Hepatocyte (in vitro differentiated cells): Measurements from ENCODE around the gene MAPKBP1.

Experiments
- EZH2 ChIP-seq: fragments of 200-600 bp; sonication (generic); IDR thresholded peaks from 2 replicates; pipeline ENCODE4 v1.6.1; 2016; ENCODE audit warnings: antibody characterized with exemption, mild to moderate bottlenecking, borderline replicate concordance
- TF ChIP-seq, protein P1 (sequence below): fragments of 200-600 bp; sonication (generic); IDR thresholded peaks from 2 replicates; pipeline ENCODE4 v1.5.1; 2016; ENCODE audit warnings: antibody characterized with exemption, mild to moderate bottlenecking; ENCODE audit not compliant: poor library complexity

- no peak for TF ChIP-seq EZH2
- TF ChIP-seq, protein P1, sequence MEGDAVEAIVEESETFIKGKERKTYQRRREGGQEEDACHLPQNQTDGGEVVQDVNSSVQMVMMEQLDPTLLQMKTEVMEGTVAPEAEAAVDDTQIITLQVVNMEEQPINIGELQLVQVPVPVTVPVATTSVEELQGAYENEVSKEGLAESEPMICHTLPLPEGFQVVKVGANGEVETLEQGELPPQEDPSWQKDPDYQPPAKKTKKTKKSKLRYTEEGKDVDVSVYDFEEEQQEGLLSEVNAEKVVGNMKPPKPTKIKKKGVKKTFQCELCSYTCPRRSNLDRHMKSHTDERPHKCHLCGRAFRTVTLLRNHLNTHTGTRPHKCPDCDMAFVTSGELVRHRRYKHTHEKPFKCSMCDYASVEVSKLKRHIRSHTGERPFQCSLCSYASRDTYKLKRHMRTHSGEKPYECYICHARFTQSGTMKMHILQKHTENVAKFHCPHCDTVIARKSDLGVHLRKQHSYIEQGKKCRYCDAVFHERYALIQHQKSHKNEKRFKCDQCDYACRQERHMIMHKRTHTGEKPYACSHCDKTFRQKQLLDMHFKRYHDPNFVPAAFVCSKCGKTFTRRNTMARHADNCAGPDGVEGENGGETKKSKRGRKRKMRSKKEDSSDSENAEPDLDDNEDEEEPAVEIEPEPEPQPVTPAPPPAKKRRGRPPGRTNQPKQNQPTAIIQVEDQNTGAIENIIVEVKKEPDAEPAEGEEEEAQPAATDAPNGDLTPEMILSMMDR, result no peak
Measured at GRCh38 chr15:41788262-41788661, 14.0 kb downstream of the MAPKBP1 start.
